H1 (cell line): ENCODE results near the gene GALNT17. TPM values are rescaled to one million over a fixed set of nuclear protein-coding genes. Genes with fewer than 3 reads are reported as not detected.

Experiments
- CTCF ChIA-PET: fragments of 300-600 bp; sonication (Branson Sonifier 250); formaldehyde crosslinking; loops from one replicate; lab custom pipeline; 2021; ENCODE audit not compliant: partially characterized antibody; lab: Charles Lee
- POLR2A ChIA-PET: fragments of 300-600 bp; sonication (Branson Sonifier 250); formaldehyde crosslinking; loops from one replicate; lab custom pipeline; 2021; ENCODE audit warnings: inconsistent platforms; ENCODE audit not compliant: partially characterized antibody; lab: Charles Lee
- DNase-seq, 2 experiments: peaks; one replicate each; pipeline versions ENCODE4 v3.0.0 to v3.0.0-alpha.2; 2010 to 2022; ENCODE audit warnings: low spot score in 2 of 2, low read depth in 1 of 2, mixed read lengths in 1 of 2
- FAIRE-seq: peaks from 2 replicates; lab custom pipeline; 2011; peaks lifted over from hg19 to GRCh38; lab: Jason Lieb, UNC
- H2AFZ ChIP-seq: 2 replicates; pipeline ENCODE4 v1.8.1; 2012; ENCODE audit warnings: low read length, inconsistent platforms
- H2AK5ac ChIP-seq: 2 replicates; pipeline ENCODE4 v1.6.1; 2013; ENCODE audit warnings: low read depth, low read length
- H2BK120ac ChIP-seq: replicated peaks from 2 replicates; pipeline ENCODE3; 2013; ENCODE audit warnings: low read depth, low read length, inconsistent platforms
- H2BK12ac ChIP-seq: 2 replicates; pipeline ENCODE4 v1.6.1; 2013; ENCODE audit warnings: low read depth, low read length
- H2BK15ac ChIP-seq: 2 replicates; pipeline ENCODE4 v1.6.1; 2013; ENCODE audit warnings: low read length
- H2BK20ac ChIP-seq: 2 replicates; pipeline ENCODE4 v1.6.1; 2013; ENCODE audit warnings: low read length
- H2BK5ac ChIP-seq: 2 replicates; pipeline ENCODE4 v1.6.1; 2013; ENCODE audit warnings: low read depth, low read length
- H3K14ac ChIP-seq: 2 replicates; pipeline ENCODE4 v1.6.1; 2013; ENCODE audit warnings: inconsistent platforms; ENCODE audit not compliant: insufficient read length
- H3K18ac ChIP-seq: 2 replicates; pipeline ENCODE4 v1.6.1; 2013; ENCODE audit warnings: low read length; ENCODE audit errors: extremely low read depth
- H3K23ac ChIP-seq: 2 replicates; pipeline ENCODE4 v1.6.1; 2013; ENCODE audit warnings: inconsistent platforms; ENCODE audit not compliant: insufficient read length
- H3K23me2 ChIP-seq: 2 replicates; pipeline ENCODE4 v1.6.1; 2013; ENCODE audit warnings: low read depth, low read length
- H3K27ac ChIP-seq: 2 replicates; pipeline ENCODE4 v1.6.1; 2011; ENCODE audit warnings: low read depth, low read length, inconsistent platforms
- H3K27me3 ChIP-seq, 4 experiments: replicated peaks in 1 of 4; 1 replicate in 1 of 4; 2 replicates in 3 of 4; pipeline versions ENCODE4 v1.6.1 to v1.8.1; 2011 to 2013; ENCODE audit warnings: low read length in 3 of 4, mild to moderate bottlenecking in 3 of 4, inconsistent platforms in 2 of 4, mixed read lengths in 2 of 4, moderate library complexity in 1 of 4; ENCODE audit not compliant: control insufficient read depth in 3 of 4, insufficient read depth in 3 of 4; ENCODE audit errors: extremely low read depth in 1 of 4
- H3K36me3 ChIP-seq, 4 experiments: 2 replicates each; pipeline versions ENCODE4 v1.6.1 to v1.8.1; 2011 to 2013; ENCODE audit warnings: mild to moderate bottlenecking in 4 of 4, low read length in 3 of 4, moderate library complexity in 2 of 4, control low read depth in 1 of 4, inconsistent platforms in 1 of 4; ENCODE audit not compliant: insufficient read depth in 4 of 4, control insufficient read depth in 2 of 4
- H3K4ac ChIP-seq: replicated peaks from 2 replicates; pipeline ENCODE3; 2013; ENCODE audit warnings: low read length, low read depth, mixed read lengths, inconsistent platforms; ENCODE audit not compliant: insufficient read length
- H3K4me1 ChIP-seq, 4 experiments: replicated peaks in 1 of 4; 1 replicate in 1 of 4; 2 replicates in 3 of 4; pipeline versions ENCODE4 v1.6.1 to v1.8.1; 2011 to 2013; ENCODE audit warnings: low read length in 3 of 4, inconsistent platforms in 2 of 4, mixed read lengths in 1 of 4; ENCODE audit not compliant: insufficient read depth in 4 of 4, control insufficient read depth in 3 of 4
- H3K4me2 ChIP-seq, 2 experiments: 2 replicates each; pipeline versions ENCODE4 v1.6.1 to v1.8.1; 2011 to 2013; ENCODE audit warnings: low read depth in 2 of 2, low read length in 2 of 2, control low read depth in 1 of 2, inconsistent platforms in 1 of 2, mild to moderate bottlenecking in 1 of 2; ENCODE audit not compliant: insufficient read depth in 1 of 2
- H3K4me3 ChIP-seq, 4 experiments: fragments of 200-600, 300-600 bp in 1 of 4; sonication (generic), shearing (Covaris generic), sonication (Bioruptor Twin) in 1 of 4; 2 replicates each; pipeline versions ENCODE4 v1.5.1 to v1.8.1; 2011 to 2016; ENCODE audit warnings: low read length in 4 of 4, low read depth in 3 of 4, control low read depth in 2 of 4, inconsistent platforms in 2 of 4, mild to moderate bottlenecking in 2 of 4, mixed read lengths in 1 of 4, moderate library complexity in 1 of 4; ENCODE audit not compliant: insufficient read depth in 2 of 4; ENCODE audit errors: extremely low read depth in 1 of 4
- H3K56ac ChIP-seq: replicated peaks from 2 replicates; pipeline ENCODE3; 2013; ENCODE audit warnings: low read depth, mild to moderate bottlenecking, mixed read lengths, low read length, inconsistent platforms; ENCODE audit not compliant: insufficient read length
- H3K79me1 ChIP-seq: 2 replicates; pipeline ENCODE4 v1.6.1; 2013; ENCODE audit warnings: low read depth, low read length, control low read depth
- H3K79me2 ChIP-seq, 2 experiments: 2 replicates each; pipeline versions ENCODE4 v1.6.1 to v1.8.1; 2012 to 2013; ENCODE audit warnings: low read length in 2 of 2, mild to moderate bottlenecking in 2 of 2, inconsistent platforms in 1 of 2; ENCODE audit not compliant: insufficient read depth in 2 of 2, control insufficient read depth in 1 of 2
- H3K9ac ChIP-seq, 4 experiments: replicated peaks in 1 of 4; 1 replicate in 1 of 4; 2 replicates in 3 of 4; pipeline versions ENCODE4 v1.6.1 to v1.8.1; 2011 to 2013; ENCODE audit warnings: low read depth in 3 of 4, low read length in 3 of 4, control low read depth in 2 of 4, mild to moderate bottlenecking in 2 of 4, moderate library complexity in 2 of 4, inconsistent platforms in 1 of 4; ENCODE audit errors: extremely low read depth in 1 of 4
- H3K9me3 ChIP-seq, 2 experiments: 2 replicates each; pipeline versions ENCODE4 v1.6.1 to v1.8.1; 2012 to 2013; ENCODE audit warnings: mild to moderate bottlenecking in 2 of 2, moderate library complexity in 2 of 2, control low read depth in 1 of 2, inconsistent platforms in 1 of 2, low read depth in 1 of 2, low read length in 1 of 2, mixed read lengths in 1 of 2; ENCODE audit not compliant: insufficient read depth in 2 of 2
- H4K20me1 ChIP-seq, 2 experiments: replicated peaks in 1 of 2; 2 replicates each; pipeline versions ENCODE3 to v1.8.1; 2011 to 2013; ENCODE audit warnings: inconsistent platforms in 2 of 2, low read length in 2 of 2, mild to moderate bottlenecking in 1 of 2; ENCODE audit not compliant: insufficient read depth in 2 of 2, control insufficient read depth in 1 of 2
- H4K5ac ChIP-seq: 2 replicates; pipeline ENCODE4 v1.6.1; 2013; ENCODE audit warnings: low read length, low read depth, mixed read lengths, inconsistent platforms; ENCODE audit not compliant: insufficient read length
- H4K8ac ChIP-seq: 2 replicates; pipeline ENCODE4 v1.8.0; 2013; ENCODE audit warnings: mild to moderate bottlenecking, moderate library complexity, low read length, inconsistent platforms; ENCODE audit not compliant: insufficient read depth; ENCODE audit errors: extremely low read depth
- H4K91ac ChIP-seq: replicated peaks from 2 replicates; pipeline ENCODE3; 2013; ENCODE audit warnings: low read length, mixed read lengths, inconsistent platforms; ENCODE audit not compliant: insufficient read length
- GTF2F1 ChIP-seq: IDR thresholded peaks from 2 replicates; pipeline ENCODE4 v1.6.1; 2012; ENCODE audit warnings: low read depth, low read length, improper control_type of control experiment, borderline replicate concordance
- POLR2AphosphoS5 ChIP-seq: IDR thresholded peaks from 2 replicates; pipeline ENCODE4 v1.6.1; 2011; ENCODE audit warnings: low read depth, low read length
- SIRT6 ChIP-seq: IDR thresholded peaks from one replicate; pipeline ENCODE4 v1.7.1; 2012; ENCODE audit warnings: low read length, inconsistent platforms
- SP1 ChIP-seq: IDR thresholded peaks from 2 replicates; pipeline ENCODE4 v1.6.1; 2011; ENCODE audit warnings: low read depth, low read length
- SRF ChIP-seq: IDR thresholded peaks from 2 replicates; pipeline ENCODE4 v1.6.1; 2011; ENCODE audit warnings: mild to moderate bottlenecking, low read depth, low read length, moderate library complexity
- WGBS, 2 experiments: shearing (Covaris generic) in 1 of 2; methylation state at CpG; one replicate each; pipeline versions ENCODE4 v1.1.6 to v1.1.7; 2013 to 2015; ENCODE audit warnings: low lambda C conversion rate in 2 of 2, mixed read lengths in 2 of 2, inconsistent platforms in 1 of 2, low coverage in 1 of 2, missing lambda C conversion rate in 1 of 2; ENCODE audit not compliant: insufficient replicate concordance in 2 of 2, insufficient coverage in 1 of 2, insufficient read length in 1 of 2; ENCODE audit errors: extremely low coverage in 1 of 2, missing lambda C conversion rate in 1 of 2; 5-methylcytosine and 5-hydroxymethylcytosine counted together
- polyA plus RNA-seq, 7 experiments: library from polyadenylated mRNA; depleted of rRNA in 3 of 7; stranded (reverse) in 5 of 7; unstranded in 2 of 7; fragments of >200 nt in 5 of 7; fragments of 200-250 nt in 2 of 7; gene quantifications; 1 replicate in 5 of 7; 2 replicates in 1 of 7; 4 replicates in 1 of 7; pipeline versions ENCODE4 v1.2.1 to v1.2.3, GENCODE V29; 2011 to 2013; ENCODE audit warnings: missing spikeins in 2 of 7, mixed read lengths in 2 of 7
- total RNA-seq: library from RNA; stranded (reverse); fragmentation: NEBNext Ultra II Directional; extraction: Animal tissue kit (Norgen Biotek cat#: 25700); gene quantifications from 2 replicates; pipeline ENCODE4 v1.2.1, GENCODE V29; 2021
- TF ChIP-seq, protein P1 (sequence below): IDR thresholded peaks from 2 replicates; pipeline ENCODE4 v1.6.1; 2011; ENCODE audit warnings: low read depth, mild to moderate bottlenecking, low read length; ENCODE audit not compliant: insufficient read depth
- TF ChIP-seq, protein P2 (sequence below): IDR thresholded peaks from 2 replicates; pipeline ENCODE4 v1.6.1; 2012; ENCODE audit warnings: low read length, inconsistent platforms

GALNT17 gene
- total and polyA plus RNA-seq, 2 of the 8 experiments (the other 6 are each of a cell fraction or from before 2014, with no cell fraction given) = 37.7 to 47.0 TPM

DNA sequence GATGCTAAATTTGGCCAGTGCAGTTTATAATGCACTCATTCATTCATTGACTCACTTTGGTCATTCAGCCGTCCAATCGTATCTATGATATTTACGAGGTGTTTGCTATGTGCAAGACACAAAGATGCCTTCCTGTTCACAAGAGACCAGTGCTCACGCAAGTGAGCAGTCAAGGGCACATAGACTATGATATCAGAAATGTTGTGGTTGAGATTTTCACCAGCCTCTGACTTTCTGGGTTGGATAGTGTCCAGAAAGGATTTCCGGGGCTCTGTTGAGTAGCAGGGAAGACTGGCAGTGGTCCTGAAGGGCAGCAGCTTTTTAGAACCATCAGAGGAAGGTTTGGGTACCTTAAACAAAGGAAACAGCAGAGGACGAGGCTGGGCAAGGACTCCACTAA lies 191.8 kb downstream of the GALNT17 start:
- H3K4ac ChIP-seq = no peak overlapping the region
- peaks cover 8 to 16% (median 9%) of the 10 kb centered on the region in 4 experiments; a peak in 6 of 7 replicates for H3K4me1 ChIP-seq
- H3K79me1 ChIP-seq = peaks cover 5% of the 10 kb centered on the region; the same call in 1 of the 2 replicates
- no peak overlapping the region for H3K18ac ChIP-seq
- TF ChIP-seq SRF = no peak
- no peak for TF ChIP-seq SIRT6
- TF ChIP-seq, protein P1, sequence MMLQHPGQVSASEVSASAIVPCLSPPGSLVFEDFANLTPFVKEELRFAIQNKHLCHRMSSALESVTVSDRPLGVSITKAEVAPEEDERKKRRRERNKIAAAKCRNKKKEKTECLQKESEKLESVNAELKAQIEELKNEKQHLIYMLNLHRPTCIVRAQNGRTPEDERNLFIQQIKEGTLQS = no peak
- no peak for TF ChIP-seq SP1
- TF ChIP-seq GTF2F1 = no peak
- TF ChIP-seq POLR2AphosphoS5 = no peak
- TF ChIP-seq, protein P2, sequence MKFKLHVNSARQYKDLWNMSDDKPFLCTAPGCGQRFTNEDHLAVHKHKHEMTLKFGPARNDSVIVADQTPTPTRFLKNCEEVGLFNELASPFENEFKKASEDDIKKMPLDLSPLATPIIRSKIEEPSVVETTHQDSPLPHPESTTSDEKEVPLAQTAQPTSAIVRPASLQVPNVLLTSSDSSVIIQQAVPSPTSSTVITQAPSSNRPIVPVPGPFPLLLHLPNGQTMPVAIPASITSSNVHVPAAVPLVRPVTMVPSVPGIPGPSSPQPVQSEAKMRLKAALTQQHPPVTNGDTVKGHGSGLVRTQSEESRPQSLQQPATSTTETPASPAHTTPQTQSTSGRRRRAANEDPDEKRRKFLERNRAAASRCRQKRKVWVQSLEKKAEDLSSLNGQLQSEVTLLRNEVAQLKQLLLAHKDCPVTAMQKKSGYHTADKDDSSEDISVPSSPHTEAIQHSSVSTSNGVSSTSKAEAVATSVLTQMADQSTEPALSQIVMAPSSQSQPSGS = no peak
- H3K23ac ChIP-seq = no peak overlapping the region
- H2BK12ac ChIP-seq = no peak overlapping the region
- H2BK20ac ChIP-seq = no peak overlapping the region
- no peak overlapping the region for H4K8ac ChIP-seq
- no peaks in the 10 kb centered on the region for H3K36me3 ChIP-seq
- peaks cover 0 to 83% of the 10 kb centered on the region in 2 experiments; a peak in 3 of 4 replicates for H3K79me2 ChIP-seq
- H2BK15ac ChIP-seq = no peak overlapping the region
- no peak overlapping the region for H4K91ac ChIP-seq
- no peaks in the 10 kb centered on the region for H3K23me2 ChIP-seq
- H2AK5ac ChIP-seq = no peak overlapping the region
- H3K27me3 ChIP-seq = no peaks in the 10 kb centered on the region
- H2BK5ac ChIP-seq = no peak overlapping the region
- H3K14ac ChIP-seq = no peak overlapping the region
- H2AFZ ChIP-seq = no peak overlapping the region
- no peak overlapping the region for H4K5ac ChIP-seq
- POLR2A ChIA-PET = interaction anchor here (0.6 to 2.1 kb wide), 2 partner anchors 11 to 259 kb away, joined by 3 to 8 read pairs; no protein-coding TSS in a partner anchor
- no peak overlapping the region for H2BK120ac ChIP-seq
- CTCF ChIA-PET = interaction anchor here (1.6 kb wide), 1 partner anchor 157 kb away, joined by 3 read pairs; no protein-coding TSS in a partner anchor
- no peak overlapping the region for H3K9ac ChIP-seq
- no peak for FAIRE-seq
- no peak for DNase-seq
- whole genome bisulfite sequencing, 2 experiments = 94% methylated on average over 6 of the region's 6 CpGs; no CpG with 5 or more reads in 1 of the 2 experiments
- no peaks in the 10 kb centered on the region for H3K9me3 ChIP-seq
- no peak overlapping the region for H3K4me3 ChIP-seq
- no peak overlapping the region for H3K27ac ChIP-seq
- no peaks in the 10 kb centered on the region for H4K20me1 ChIP-seq
- H3K4me2 ChIP-seq = no peak overlapping the region
- H3K56ac ChIP-seq = no peak overlapping the region
